HG03354 (cell line): Measurements from ENCODE around the gene STX2.
"Not testable (repeated sequence)": the region's sequence is repeated elsewhere in the genome, so short reads cannot be mapped to it uniquely, and the experiment has no call there.

Source experiments
- ATAC-seq: cut with Tn5 transposase; IDR thresholded peaks from one replicate; pipeline ENCODE4 v1.9.1; 2021; ENCODE audit warnings: mild to moderate bottlenecking; ENCODE audit not compliant: unreplicated experiment, poor library complexity, severe bottlenecking

STX2 gene

DNA sequence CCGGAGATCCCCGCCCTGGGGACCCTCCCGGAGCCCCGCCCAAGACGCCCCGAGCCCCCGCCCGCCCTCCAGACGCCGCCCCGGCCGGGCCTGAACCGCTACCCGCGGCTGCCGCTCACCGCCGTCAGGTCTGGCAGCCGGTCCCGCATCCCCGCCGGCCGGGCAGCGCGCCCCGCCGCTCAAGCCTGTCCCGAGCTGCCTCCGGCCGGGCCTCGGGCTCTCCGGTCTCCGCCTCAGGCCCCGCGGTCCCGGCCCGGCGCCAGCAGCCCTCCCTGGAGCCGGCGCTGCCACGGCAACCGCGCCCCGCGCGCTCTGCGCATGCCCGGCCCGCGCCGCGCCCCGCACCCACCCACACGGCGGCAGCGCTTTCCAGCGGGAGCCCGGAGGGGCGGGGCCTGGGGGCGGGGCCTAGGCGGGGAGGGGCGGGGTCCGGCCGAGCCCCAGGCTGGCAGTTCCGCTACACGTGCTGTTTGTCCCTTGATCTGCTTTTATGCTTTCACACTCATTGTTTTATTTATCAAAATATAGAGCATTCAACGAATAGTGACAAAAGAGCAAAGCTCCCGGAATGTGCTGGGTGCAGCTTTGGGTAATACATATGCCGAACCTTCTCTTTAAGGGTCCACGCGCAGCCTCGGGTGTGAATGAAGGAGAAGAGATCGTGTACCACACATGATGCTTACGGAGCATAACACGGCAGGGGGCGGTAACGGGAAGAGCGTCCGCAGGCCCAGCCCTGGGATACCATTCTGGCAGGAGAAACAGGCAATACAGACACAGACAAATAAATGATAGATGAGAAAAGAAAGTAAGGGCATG is at the start of gene STX2:
Gene STX2 (minus strand): TSS at position 300 of the 819 bp plus-strand sequence. CDS start 151 bp downstream, at position 149.
- peak; percentile 84 for ATAC-seq

DNA sequence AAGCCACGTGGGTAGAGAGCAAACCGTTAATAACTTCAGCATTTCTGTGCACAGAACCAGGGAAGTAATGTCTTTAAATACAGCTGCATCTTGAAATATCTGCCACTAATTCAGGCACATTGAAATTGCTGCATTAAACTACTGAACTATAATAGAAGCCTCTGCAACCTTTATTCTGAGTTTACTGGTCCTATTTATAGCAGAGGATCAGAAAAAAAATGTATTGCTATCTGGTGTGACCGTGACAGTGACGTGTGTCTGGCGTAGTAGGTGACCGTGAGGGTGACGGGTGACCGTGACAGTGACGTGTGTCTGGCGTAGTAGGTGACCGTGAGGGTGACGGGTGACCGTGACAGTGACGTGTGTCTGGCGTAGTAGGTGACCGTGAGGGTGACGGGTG is 48.1 kb upstream of the STX2 start:
- ATAC-seq, result not testable (repeated sequence)

DNA sequence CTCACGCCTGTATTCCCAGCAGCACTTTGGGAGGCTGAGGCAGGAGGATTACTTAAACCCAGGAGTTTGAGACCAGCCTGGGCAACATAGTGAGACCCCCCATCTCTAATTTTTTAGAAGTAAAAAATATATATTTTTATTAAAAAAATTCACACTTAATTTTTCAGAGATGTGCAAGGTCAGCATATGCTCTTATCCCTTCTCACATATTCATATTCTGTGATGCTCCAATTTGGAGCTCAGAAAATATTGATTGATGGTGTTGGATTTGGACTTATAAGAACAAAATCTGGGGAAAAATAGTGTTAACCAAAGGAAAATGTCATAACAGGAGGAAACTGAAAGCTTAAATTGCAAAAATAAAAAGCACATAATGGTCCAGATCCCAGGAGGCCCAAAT is 42.5 kb upstream of the STX2 start:
- no peak for ATAC-seq

DNA sequence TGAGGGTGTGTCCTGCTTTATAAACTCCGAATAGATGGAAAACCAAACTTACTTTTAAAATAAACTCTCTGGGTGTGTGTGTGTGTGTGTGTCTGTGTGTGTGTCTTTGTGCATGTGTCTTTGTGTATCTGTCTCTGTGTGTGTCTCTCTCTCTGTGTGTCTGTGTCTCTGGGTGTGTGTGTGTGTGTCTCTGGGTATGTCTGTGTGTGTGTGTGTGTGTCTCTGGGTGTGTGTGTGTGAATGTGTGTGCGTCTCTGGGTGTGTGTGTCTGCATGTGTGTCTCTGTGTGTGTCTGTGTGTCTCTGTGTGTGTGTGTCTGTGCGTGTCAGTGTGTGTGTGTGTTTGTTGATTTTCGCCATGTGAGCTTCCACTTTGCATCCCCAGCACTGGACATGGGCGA is 42.0 kb upstream of the STX2 start:
- no peak for ATAC-seq

DNA sequence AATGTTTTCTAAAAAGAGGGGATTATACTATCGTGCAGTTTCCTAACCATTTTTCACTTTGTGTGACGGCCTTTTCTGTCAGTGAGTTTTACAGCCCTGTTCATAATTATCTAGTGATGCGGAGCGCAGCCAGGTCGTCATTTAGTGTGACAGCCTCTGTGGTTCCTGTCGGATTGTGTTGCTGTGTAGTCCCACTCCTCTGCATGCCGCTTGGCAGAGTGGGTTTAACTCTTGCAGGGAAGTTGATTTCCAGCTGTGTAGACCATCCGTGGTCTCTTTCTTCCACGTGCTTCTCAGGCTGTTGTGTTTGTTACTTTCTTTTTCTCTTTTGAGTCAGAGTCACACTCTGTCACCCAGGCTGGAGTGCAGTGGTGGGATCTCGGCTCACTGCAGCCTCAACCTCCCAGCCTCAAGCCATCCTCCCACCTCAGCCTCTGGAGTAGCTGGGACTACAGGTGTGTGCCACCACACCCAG is 41.4 kb upstream of the STX2 start:
- ATAC-seq, result peak; percentile 67

DNA sequence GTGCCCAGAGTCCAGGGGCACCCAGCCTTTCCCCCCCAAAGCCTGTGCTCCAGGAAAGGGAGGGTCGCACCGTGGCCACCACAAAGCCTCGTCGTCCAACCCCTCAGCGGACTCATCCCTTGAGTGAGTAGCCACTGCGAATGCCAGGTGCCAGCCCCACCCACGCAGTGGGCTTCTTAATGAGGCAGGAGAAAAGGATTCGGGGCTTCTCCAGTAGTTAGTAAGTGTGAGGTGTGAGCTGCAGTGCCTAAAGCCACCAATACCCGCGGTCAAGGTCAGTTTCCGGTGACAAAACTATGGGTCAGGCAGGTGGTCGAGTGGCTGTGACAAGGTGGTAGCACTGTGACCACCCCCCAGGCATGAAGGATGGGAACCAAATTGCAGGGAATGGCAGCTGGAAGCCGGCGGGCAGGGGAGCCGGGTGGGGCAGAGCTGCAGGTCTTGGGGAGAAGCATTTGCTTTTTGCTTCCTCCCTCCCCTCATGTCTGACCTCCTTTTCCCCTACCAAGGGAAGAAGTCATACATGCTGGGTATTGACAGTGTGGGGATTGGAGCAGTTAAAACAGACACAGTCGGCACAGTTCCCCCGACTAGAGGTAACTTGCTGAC is 40.8 kb upstream of the STX2 start:
- no peak for ATAC-seq

DNA sequence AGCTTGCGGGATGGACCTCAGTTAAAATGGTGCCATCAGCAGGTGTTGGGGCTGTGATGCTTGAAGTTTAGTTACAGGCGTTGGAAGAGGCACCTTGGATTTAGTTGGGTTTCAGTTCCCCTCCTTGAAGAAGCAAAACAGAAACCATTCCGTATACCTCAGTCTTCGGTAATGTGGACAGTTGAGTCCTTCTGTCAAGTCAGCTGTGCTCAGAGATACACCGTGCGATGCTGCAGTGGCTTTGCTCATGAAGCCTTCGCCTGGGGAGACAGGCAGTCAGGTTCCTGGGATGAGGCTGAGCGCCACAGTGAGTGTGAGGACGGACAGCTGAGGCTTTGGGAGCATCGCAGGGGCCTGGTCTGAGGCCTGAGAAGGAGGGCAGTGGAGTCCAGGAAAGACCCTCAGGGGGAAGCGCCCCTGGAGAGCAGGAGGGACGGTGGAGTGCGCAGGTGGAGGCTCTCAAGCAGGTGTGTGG is 40.2 kb upstream of the STX2 start:
- peak; percentile 85 for ATAC-seq

DNA sequence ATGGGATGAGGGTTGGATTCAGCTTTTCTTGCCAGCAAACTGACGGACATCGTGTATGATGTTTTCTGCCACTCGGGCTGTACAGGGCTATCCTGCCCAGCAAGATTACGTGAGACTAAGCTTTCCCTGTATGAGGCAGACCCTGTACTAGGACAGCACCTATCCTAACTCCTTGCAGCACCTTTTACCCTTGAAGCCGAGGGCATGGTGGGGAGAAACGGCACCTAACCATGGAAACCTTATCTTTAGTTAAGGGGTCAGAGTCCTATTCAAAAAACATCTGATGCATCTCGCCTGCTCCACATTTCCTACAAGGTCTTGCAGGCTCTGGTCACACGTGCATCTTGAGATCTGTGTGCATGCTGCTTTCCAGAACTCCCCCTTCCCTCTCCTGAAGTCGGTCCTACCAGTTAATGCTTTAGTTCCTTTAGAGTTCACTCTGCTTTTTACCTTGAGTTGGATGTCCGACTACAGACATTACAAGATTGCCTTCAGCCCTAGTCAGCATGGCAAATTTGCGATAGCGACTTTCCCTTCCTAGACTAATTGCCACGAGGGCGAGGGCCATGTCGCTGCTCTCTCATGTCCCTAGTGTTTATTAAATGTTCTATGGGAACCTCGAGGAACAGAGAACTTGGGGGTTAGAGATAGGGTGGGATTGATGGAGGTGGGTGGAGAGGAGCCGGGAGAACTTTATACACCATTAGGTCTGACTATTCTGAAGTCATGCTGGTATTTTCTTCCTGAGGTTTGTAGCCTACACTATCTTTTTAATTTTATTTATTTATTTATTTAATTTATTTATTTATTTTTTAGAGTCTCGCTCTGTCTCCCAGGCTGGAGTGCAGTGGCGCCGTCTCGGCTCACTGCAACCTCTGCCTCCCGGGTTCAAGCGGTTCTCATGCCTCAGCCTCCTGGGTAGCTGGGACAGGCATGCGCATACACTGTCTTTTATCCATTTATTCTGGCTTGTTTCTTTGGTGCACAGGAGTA is 39.4 kb upstream of the STX2 start:
- no peak for ATAC-seq

DNA sequence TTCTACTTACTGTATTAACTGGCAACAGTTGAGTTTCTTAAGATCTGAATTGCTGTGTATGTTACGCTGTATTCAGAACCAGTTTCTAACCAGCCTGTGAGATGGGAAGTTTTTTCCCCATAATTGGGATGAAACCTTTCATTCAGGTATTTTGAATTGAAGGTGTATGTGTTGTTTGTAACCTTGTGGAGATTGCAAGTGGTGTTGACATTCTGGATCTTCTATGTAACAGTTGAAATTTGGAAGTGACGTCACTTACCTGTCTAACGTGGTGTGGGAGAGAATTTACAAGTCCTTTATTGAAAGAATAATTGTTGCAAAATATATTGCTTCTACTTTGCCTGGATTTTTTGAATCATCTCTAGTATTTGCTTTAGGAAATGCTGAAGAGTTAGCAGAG is 38.3 kb upstream of the STX2 start:
- ATAC-seq, result no peak

DNA sequence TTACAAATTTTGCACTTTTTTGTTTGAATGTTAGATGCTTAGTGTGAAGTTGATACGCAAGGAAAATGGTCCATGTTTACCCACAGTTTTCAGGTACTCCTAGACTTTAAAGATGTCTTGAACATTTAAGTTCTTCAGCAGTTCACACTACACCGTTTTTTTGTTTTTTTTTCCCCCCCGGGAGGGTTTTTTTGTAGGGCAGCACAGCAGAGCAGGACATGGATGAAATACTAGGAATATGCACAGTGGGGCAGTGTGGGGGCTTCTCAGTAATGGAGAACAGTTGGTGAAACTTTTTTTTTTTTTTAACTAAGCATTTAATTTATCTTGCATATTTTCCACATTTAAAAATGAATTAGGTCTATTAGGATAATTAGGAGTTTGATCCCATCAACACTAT is 37.7 kb upstream of the STX2 start:
- ATAC-seq, result no peak

DNA sequence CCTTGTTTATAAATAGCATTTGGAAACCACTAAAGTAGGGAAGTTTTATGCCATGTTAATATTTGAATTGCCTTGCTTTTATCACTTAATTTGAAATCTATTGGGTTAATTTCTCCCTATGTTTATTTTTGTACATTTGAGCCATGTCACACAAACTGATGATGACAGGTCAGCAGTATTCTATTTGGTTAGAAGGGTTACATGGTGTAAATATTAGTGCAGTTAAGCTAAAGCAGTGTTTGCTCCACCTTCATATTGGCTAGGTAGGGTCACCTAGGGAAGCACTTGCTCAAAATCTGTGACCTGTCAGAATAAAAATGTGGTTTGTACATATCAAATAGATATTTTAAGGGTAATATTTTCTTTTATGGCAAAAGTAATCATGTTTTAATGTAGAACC is 37.2 kb upstream of the STX2 start:
- no peak for ATAC-seq

DNA sequence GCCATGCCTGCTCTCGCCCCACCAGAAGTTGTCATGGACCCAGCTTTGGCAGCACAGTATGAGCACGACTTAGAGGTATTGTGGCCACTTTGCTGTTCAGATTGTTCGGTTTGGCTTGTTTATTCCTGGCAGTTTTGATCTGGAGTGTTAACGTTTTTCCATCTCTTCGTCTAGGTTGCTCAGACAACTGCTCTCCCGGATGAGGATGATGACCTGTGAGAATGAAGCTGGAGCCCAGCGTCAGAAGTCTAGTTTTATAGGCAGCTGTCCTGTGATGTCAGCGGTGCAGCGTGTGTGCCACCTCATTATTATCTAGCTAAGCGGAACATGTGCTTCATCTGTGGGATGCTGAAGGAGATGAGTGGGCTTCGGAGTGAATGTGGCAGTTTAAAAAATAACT is 36.7 kb upstream of the STX2 start:
- ATAC-seq, result not testable (repeated sequence)

DNA sequence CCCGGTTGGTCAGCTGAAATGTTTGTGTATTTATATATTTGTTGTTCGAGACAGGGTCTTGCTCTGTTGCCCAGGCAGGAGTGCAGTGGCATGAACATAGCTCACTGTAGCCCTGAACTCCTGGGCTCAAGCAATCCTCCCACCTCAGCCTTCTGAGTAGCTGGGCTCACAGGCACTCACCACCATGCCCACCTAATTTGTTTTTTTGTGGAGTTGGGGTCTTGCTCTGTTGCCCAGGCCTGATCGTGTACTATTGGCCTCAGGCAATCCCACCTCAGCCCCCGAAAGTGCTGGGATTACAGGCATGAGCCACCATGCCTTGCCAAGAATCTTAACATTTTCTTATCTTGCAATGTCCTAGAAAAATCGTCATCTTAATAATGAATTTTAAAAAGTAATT is 36.1 kb upstream of the STX2 start:
- ATAC-seq, result no peak

DNA sequence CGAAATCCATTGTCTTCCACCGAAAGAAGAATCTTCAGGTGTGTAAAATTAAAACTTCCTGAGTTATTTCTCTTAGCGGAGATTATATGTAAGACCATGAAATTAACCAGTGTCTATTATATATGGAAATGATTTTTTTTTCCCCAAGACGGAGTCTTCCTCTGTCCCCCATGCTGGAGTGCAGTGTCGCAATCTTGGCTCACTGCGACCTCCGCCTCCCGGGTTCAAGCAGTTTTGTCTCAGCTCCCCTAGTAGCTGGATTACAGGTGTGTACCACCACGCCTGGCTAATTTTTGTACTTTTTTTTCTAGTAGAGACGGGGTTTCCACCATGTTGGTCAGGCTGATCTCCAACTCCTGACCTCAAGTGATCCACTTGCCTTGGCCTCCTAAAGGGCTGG is 35.6 kb upstream of the STX2 start:
- ATAC-seq, result no peak

DNA sequence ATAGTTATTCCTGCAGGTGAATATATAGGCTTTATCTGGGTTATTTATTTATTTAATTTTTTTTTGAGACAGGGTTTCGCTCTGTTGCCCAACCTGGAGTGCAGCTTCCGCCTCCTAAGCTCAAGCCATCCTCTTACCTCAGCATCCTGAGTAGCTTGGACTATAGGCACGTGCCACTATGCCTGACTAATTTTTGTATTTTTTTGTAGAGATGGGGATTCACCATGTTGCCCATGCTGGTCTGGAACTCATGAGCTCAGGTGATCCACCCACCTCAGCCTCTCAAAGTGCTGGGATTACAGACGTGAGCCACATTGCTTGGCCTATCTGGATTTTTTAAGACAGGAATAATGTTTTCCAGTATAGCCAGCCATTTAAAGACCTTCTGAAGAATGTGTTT is 34.8 kb upstream of the STX2 start:
- no peak for ATAC-seq

DNA sequence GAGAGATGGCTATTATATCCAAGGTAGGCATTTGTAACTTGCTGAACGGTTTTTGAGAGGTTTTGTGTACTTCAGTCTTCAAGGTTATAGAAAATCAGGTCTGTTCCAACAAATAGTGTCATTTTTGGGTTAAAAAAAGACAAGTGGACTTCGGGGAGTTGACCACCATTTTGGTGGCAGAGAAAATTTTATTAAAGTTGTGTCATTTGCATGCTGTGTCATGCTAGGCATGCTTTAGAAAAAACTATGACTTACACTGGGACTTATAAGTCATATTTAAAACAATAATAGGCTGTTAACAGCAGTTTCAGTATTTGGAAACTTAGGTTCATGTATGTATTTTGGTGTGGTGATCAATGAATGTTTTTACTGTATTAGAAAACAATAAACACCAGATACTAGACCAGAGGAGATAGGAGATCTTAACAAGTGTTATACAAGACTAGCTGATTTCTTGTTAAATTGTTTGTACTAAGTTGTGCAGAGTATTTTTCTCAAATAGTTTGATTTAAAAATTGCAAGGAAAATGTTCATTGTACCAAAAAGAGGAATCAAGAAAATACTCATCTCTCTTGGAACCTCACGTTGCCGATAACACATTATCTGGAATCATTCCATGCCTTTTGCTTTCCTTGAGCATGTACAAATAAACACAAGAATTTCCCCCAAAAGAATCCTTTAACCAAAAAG is 34.2 kb upstream of the STX2 start:
- ATAC-seq, result no peak

DNA sequence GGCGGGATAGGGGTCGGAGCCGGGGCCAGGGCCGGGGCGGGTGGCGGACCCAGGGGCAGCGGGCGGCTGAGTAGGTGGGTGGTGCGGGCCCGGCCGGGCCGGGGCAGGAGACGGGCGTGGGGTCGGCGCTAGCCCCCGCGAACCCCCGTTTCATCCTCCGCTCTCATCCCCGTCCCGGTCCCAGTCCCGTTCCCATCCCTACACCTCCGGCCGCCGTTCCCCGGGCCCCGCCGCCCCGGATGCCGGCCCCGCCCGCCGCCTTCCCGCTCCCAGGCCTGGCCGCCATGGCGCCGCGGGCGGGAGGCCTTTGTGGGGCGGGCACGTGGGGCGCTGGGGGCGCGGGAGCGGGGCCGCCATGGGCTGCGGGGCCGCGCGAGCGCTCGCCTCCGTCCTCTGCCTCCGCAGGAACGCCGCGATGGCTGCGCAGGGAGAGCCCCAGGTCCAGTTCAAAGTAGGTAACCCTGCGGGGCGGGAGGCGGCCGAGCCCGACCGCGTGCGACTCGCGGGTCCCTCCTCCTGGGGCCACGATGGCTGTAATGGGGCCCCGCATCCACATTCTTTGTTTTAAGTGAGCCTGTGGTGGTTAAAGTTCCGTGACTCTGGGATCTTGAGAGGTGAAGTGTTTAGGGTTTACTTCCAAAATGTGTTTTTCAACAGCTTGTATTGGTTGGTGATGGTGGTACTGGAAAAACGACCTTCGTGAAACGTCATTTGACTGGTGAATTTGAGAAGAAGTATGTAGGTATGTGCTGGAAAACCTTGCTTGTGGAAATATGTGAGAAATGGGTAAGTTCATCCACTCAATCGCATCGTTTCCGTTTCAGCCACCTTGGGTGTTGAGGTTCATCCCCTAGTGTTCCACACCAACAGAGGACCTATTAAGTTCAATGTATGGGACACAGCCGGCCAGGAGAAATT is 33.4 kb upstream of the STX2 start:
- ATAC-seq, result peak; percentile 38
